ENCODE measurements around the gene CIDEB. TPM values are rescaled to one million over a fixed set of nuclear protein-coding genes. Genes with fewer than 3 reads are reported as not detected.

Gene CIDEB
- total and polyA plus RNA-seq, 9 of the 15 experiments (the other 6 are each of a cell fraction or from before 2014, with no cell fraction given), result 0.03 to 0.35 (median 0.09) TPM; not detected in 3

- TF ChIP-seq PPARD (CRISPR knock-in tag; IDR thresholded peaks at IDR 0.05) (no peak), ZBTB49 (CRISPR knock-in tag; IDR thresholded peaks at IDR 0.05; ENCODE audit: borderline replicate concordance) (0 out of 2 replicates have a peak, but pooled peaks have one; percentile 43), ID3 (CRISPR knock-in tag; IDR thresholded peaks at IDR 0.05) (no peak), ID3 (tag; IDR thresholded peaks at IDR 0.05) (peak; percentile 79), ZFP30 (CRISPR knock-in tag; IDR thresholded peaks at IDR 0.05; ENCODE audit: borderline replicate concordance) (no peak), PHF8 (IDR thresholded peaks at IDR 0.05; ENCODE audit: borderline replicate concordance, low read length) (peak; percentile 35; the same call in 1 of the 2 replicates), E2F6 (IDR thresholded peaks at IDR 0.05; ENCODE audit: borderline replicate concordance in 1 of 2, extremely low read depth in 1 of 2, insufficient read depth in 1 of 2, insufficient read length in 1 of 2, low read depth in 1 of 2, low read length in 1 of 2, poor library complexity in 1 of 2, severe bottlenecking in 1 of 2) (peak; percentile 91 to 96), NR2C2 (CRISPR knock-in tag; IDR thresholded peaks at IDR 0.05) (peak; percentile 90), NR2C2 (tag; IDR thresholded peaks at IDR 0.05) (peak; percentile 89), GABPB1 (CRISPR knock-in tag; IDR thresholded peaks at IDR 0.05) (peak; percentile 72; the same call in 1 of the 2 replicates), NR2C1 (IDR thresholded peaks at IDR 0.05) (no peak), NR2C1 (tag; IDR thresholded peaks at IDR 0.05) (peak; percentile 55; the same call in 1 of the 2 replicates), ETV1 (tag; conservative IDR thresholded peaks at IDR 0.05; ENCODE audit: low read depth) (peak; percentile 66), NFE2L1 (tag; IDR thresholded peaks at IDR 0.05; ENCODE audit: borderline replicate concordance, low read depth) (no peak), MED1 (CRISPR knock-in tag; IDR thresholded peaks at IDR 0.05; ENCODE audit: borderline replicate concordance) (0 out of 2 replicates have a peak, but pooled peaks have one; percentile 68), ATF7 (IDR thresholded peaks at IDR 0.05) (0 out of 2 replicates have a peak, but pooled peaks have one; percentile 32), ARID3B (CRISPR knock-in tag; IDR thresholded peaks at IDR 0.05; ENCODE audit: borderline replicate concordance) (no peak), TEAD1 (CRISPR knock-in tag; IDR thresholded peaks at IDR 0.05) (0 out of 4 replicates have a peak, but pooled peaks of 1 of the 2 experiments have one; percentile 45)
Observed at GRCh38 chr14:24315807-24316596, 8.2 kb upstream of the CIDEB start (continued).

Data from K562 (cell line).